HUES64 (cell line): ENCODE measurements around the gene B3GNT5.

ENCODE experiments used
- H3K27ac ChIP-seq: 2 replicates; pipeline ENCODE4 v1.7.0; 2013; ENCODE audit warnings: low read depth, low read length, inconsistent platforms
- H3K27me3 ChIP-seq: 2 replicates; pipeline ENCODE4 v1.6.1; 2013; ENCODE audit warnings: mild to moderate bottlenecking, low read length; ENCODE audit not compliant: insufficient read depth
- H3K36me3 ChIP-seq: 2 replicates; pipeline ENCODE4 v1.6.1; 2013; ENCODE audit warnings: mild to moderate bottlenecking, low read length; ENCODE audit not compliant: insufficient read depth
- H3K4me1 ChIP-seq: 2 replicates; pipeline ENCODE4 v1.6.1; 2013; ENCODE audit warnings: mild to moderate bottlenecking, low read length, moderate library complexity; ENCODE audit not compliant: insufficient read depth
- H3K4me3 ChIP-seq: 2 replicates; pipeline ENCODE4 v1.5.1; 2013; ENCODE audit warnings: mild to moderate bottlenecking, low read length, moderate library complexity
- H3K9ac ChIP-seq: 2 replicates; pipeline ENCODE4 v1.6.1; 2013; ENCODE audit warnings: mild to moderate bottlenecking, low read depth, low read length
- H3K9me3 ChIP-seq: 2 replicates; pipeline ENCODE4 v1.6.1; 2013; ENCODE audit warnings: low read depth, low read length; ENCODE audit not compliant: insufficient read depth
- WGBS: fragments of 150-250, 120-280 bp; methylation state at CpG from one replicate; pipeline ENCODE4 v1.1.7; 2013; ENCODE audit warnings: missing lambda C conversion rate; 5-methylcytosine and 5-hydroxymethylcytosine counted together

Gene B3GNT5

DNA sequence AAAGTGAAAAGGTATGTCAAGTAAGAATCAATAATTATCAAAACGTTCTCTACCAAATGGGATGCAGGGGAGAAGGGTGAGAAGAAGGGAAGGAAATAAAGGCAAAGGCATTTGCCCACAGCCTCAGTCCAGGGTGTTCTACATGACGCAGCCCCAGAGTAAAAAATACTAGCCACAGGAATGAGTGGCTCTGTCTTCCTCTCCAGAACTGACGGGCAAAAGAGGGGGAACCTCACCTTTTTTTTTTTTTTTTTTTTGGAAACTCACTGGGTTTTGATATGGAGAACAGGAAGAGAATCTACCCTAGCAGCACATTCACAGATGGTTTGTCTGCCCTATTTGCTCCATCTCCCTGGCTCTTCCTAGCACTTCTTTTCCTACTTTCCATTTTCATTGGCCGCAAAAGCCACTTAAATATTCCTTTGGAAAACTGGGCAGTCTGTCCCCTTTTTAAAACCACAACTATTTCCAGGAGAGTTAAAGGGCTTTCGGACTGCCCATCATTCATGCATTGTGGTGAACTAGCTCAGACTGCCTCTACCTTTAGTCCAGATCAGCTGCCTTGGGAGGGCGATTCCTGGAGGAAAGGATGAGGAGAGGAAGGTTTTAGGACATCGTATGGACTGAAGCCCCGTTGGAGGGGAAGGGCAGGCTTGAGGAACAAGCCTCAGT, 28.2 kb downstream of the B3GNT5 start:
- Histone ChIP-seq H3K9me3 (no peaks in the 10 kb centered on the region), H3K4me3 (no peak overlapping the region), H3K4me1 (no peaks in the 10 kb centered on the region), H3K27ac (no peak overlapping the region), H3K36me3 (no peaks in the 10 kb centered on the region), H3K9ac (no peak overlapping the region), H3K27me3 (no peaks in the 10 kb centered on the region)
- 87% methylated on average over 8 of the region's 8 CpGs for WGBS

GRCh38 chr3:183283886-183284285, 30.8 kb downstream of the B3GNT5 start:
- Histone ChIP-seq H3K36me3 (peaks cover 6% of the 10 kb centered on the region; the same call in 1 of the 2 replicates), H3K4me1 (no peaks in the 10 kb centered on the region), H3K9ac (no peak overlapping the region), H3K27ac (no peak overlapping the region), H3K4me3 (no peak overlapping the region), H3K9me3 (no peaks in the 10 kb centered on the region), H3K27me3 (no peaks in the 10 kb centered on the region)
- 100% methylated on average over 1 of the region's 2 CpGs for WGBS

DNA sequence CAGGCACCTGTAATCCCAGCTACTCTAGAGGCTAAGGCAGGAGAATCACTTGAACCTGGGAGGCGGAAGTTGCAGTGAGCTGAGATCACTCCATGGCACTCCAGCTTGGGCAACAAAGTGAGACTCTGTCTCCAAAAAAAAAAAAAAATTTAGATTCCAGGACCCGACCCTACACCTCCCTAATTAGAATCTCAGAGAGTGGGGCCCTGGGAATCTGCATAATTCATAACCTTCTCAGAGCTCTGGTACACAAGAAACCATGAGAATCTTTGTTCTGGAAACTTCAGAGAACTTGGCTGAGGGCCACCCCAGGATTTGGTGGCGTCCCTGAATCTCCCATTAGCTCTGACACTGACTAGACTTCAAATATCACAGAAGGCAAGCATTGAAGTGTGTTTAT, 31.5 kb downstream of the B3GNT5 start:
- WGBS: 86% methylated on average over 3 of the region's 3 CpGs
- H3K27ac ChIP-seq: no peak overlapping the region
- H3K9me3 ChIP-seq: no peaks in the 10 kb centered on the region
- H3K4me1 ChIP-seq: no peaks in the 10 kb centered on the region
- H3K4me3 ChIP-seq: no peak overlapping the region
- H3K27me3 ChIP-seq: no peaks in the 10 kb centered on the region
- H3K36me3 ChIP-seq: peaks cover 10% of the 10 kb centered on the region; the same call in 1 of the 2 replicates
- H3K9ac ChIP-seq: no peak overlapping the region

DNA sequence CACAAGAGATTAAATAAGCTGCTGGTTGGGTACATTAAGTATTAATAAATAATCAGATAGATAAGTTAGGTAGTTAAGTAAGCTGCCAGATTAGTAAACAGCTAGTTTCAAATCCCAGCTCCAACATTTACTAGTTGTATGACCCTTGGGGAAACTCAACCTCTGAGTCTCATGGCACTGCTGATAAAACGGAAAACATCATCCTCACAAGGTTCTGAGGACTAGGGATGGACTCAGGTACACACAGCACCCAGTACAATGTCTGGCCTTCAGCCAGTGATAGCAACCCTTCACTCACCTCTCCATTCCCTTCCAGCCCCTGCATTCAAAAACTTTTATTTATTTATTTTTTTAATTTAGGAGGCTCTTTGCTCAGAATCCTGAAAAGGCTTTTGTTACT, 32.3 kb downstream of the B3GNT5 start:
- Histone ChIP-seq H3K4me3 (no peak overlapping the region), H3K36me3 (peaks cover 10% of the 10 kb centered on the region; the same call in 1 of the 2 replicates), H3K27ac (no peak overlapping the region), H3K27me3 (no peaks in the 10 kb centered on the region), H3K9ac (no peak overlapping the region), H3K4me1 (no peaks in the 10 kb centered on the region), H3K9me3 (no peaks in the 10 kb centered on the region)
- WGBS: 89% methylated on average over 1 of the region's 1 CpG

GRCh38 chr3:183285828-183286457, 32.9 kb downstream of the B3GNT5 start:
- Histone ChIP-seq H3K27me3 (no peaks in the 10 kb centered on the region), H3K4me3 (no peak overlapping the region), H3K9me3 (no peaks in the 10 kb centered on the region), H3K27ac (no peak overlapping the region), H3K9ac (no peak overlapping the region), H3K36me3 (peaks cover 10% of the 10 kb centered on the region; the same call in 1 of the 2 replicates), H3K4me1 (no peaks in the 10 kb centered on the region)
- 74% methylated on average over 10 of the region's 10 CpGs for WGBS

- no peak overlapping the region for H3K9ac ChIP-seq
- no peaks in the 10 kb centered on the region for H3K9me3 ChIP-seq
- H3K27ac ChIP-seq: no peak overlapping the region
- H3K4me3 ChIP-seq: no peak overlapping the region
- no peaks in the 10 kb centered on the region for H3K27me3 ChIP-seq
- WGBS: 95% methylated on average over 9 of the region's 9 CpGs
- H3K36me3 ChIP-seq: peaks cover 10% of the 10 kb centered on the region; the same call in 1 of the 2 replicates
- H3K4me1 ChIP-seq: no peaks in the 10 kb centered on the region
Observed at GRCh38 chr3:183287301-183287971, 34.4 kb downstream of the B3GNT5 start.

DNA sequence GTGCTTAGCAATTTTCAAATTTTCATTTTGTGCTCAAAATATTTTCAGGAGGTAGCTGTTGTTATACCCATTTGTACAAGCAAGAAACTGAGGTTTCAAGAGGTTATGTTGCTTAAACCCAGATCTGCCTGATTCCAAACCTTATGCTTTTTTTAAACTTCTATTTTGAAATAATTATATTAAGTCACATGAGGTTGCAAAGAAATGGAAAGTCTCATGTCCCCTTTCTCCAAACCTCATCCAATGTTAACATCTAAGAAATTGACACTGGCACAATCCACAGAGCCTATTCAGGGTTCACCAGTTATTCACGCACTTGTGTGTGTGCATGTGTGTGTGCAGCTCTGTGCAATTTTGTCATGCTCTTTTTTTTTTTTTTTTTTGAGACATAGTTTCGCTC, 35.1 kb downstream of the B3GNT5 start:
- Histone ChIP-seq H3K9ac (no peak overlapping the region), H3K27ac (no peak overlapping the region), H3K4me1 (no peaks in the 10 kb centered on the region)

DNA sequence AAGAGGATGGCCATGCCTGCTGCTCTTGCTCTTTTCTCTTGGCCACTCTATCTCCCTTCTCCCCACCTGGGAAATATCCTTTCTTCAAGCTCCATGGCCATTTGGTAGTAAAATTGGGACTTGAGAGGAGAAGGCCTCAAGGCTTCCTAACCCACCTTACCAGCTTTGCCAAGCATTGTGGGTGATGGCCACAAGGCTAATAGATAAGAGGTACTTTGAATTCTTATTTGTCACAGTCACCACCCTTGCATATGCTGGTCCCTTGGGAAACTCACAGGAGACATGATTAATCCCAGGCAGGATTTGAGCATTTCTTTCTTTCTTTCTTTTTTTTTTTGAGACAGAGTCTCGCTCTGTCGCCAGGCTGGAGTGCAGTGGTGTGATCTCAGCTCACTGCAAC, 37.2 kb downstream of the B3GNT5 start:
- no peaks in the 10 kb centered on the region for H3K27me3 ChIP-seq
- 98% methylated on average over 2 of the region's 2 CpGs for whole genome bisulfite sequencing

More for the DNA sequence above, 35.1 kb downstream of the B3GNT5 start:
- H3K36me3 ChIP-seq: peaks cover 10% of the 10 kb centered on the region; the same call in 1 of the 2 replicates
- H3K9me3 ChIP-seq: no peaks in the 10 kb centered on the region
- WGBS: 91% methylated on average over 2 of the region's 2 CpGs
- no peak overlapping the region for H3K4me3 ChIP-seq
- H3K27me3 ChIP-seq: no peaks in the 10 kb centered on the region

GRCh38 chr3:183291497-183292031, 38.5 kb downstream of the B3GNT5 start:
- Histone ChIP-seq H3K27me3 (no peaks in the 10 kb centered on the region), H3K27ac (no peak overlapping the region), H3K9me3 (no peaks in the 10 kb centered on the region), H3K36me3 (peaks cover 28% of the 10 kb centered on the region), H3K4me3 (no peak overlapping the region), H3K9ac (no peak overlapping the region), H3K4me1 (no peaks in the 10 kb centered on the region)
- 91% methylated on average over 4 of the region's 4 CpGs for WGBS

More for the DNA sequence above, 37.2 kb downstream of the B3GNT5 start:
- Histone ChIP-seq H3K4me1 (no peaks in the 10 kb centered on the region), H3K36me3 (peaks cover 19% of the 10 kb centered on the region), H3K27ac (no peak overlapping the region), H3K4me3 (no peak overlapping the region), H3K9ac (no peak overlapping the region), H3K9me3 (no peaks in the 10 kb centered on the region)

DNA sequence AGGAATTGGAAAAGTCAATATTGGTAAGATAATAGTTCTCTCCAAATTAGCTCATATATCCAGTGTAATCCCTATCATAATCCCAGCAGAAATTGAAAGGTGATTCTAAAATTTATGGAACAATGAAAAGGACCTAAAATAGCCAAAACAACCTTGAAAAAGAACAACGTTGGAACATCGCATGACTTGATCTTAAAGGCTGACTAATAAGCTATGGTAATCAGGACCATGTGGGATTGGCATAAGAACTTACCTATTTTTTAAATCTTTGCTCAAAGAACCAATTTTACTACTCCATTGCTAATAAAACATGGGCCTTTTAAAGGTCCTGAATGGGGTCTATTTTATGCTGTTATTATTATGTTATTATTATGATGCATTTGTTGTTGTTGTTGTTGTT, 40.9 kb downstream of the B3GNT5 start:
- WGBS: 100% methylated on average over 2 of the region's 2 CpGs

DNA sequence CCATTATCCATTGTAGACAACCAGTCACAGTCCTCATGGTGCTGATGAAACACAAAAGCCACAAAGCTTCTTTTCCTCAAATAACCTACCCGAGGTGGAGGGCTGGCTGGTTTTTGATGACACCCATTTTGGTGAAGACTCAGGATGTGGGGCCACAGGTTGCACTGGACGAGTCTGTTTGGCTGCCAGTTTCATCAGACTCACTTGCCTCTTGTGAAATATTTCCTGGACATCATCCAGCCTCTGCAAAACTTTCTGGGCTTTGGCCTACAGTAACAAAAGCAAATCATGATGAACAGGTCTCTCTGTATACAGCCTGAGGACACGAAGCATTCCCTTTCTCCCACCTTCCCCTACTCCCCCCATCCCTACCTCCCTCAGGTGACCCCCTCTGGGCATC, 42.2 kb downstream of the B3GNT5 start:
- Histone ChIP-seq H3K4me3 (no peak overlapping the region), H3K9ac (no peak overlapping the region), H3K4me1 (peaks cover 15% of the 10 kb centered on the region), H3K36me3 (peaks cover 25% of the 10 kb centered on the region), H3K9me3 (no peaks in the 10 kb centered on the region), H3K27ac (no peak overlapping the region), H3K27me3 (no peaks in the 10 kb centered on the region)
- 88% methylated on average over 3 of the region's 3 CpGs for WGBS

More for the DNA sequence above, 40.9 kb downstream of the B3GNT5 start:
- Histone ChIP-seq H3K36me3 (peaks cover 25% of the 10 kb centered on the region), H3K27me3 (no peaks in the 10 kb centered on the region), H3K4me1 (peaks cover 11% of the 10 kb centered on the region), H3K27ac (no peak overlapping the region), H3K4me3 (no peak overlapping the region), H3K9ac (no peak overlapping the region), H3K9me3 (no peaks in the 10 kb centered on the region)
